Endothelial cell of umbilical vein (primary cell): ENCODE measurements around the gene GNAS-AS1. TPM values are rescaled to one million over a fixed set of nuclear protein-coding genes. Genes with fewer than 3 reads are reported as not detected.

Source experiments
- BruUV-seq: library from RNA; stranded (reverse); fragments of 400-500 nt; replicated peaks from 2 replicates; lab custom pipeline; 2021; lab: Mats Ljungman, UMichigan
- CTCF ChIA-PET: fragments of 300-600, 350-600 bp; sonication (Branson Sonifier 250); formaldehyde crosslinking; loops from one replicate; lab custom pipeline; 2021; ENCODE audit warnings: antibody characterized with exemption, inconsistent platforms; lab: Charles Lee
- POLR2A ChIA-PET: fragments of 300-600, 350-600 bp; sonication (Branson Sonifier 250); formaldehyde crosslinking; loops from one replicate; lab custom pipeline; 2021; ENCODE audit warnings: antibody characterized with exemption, inconsistent platforms; lab: Charles Lee
- DNase-seq: peaks from one replicate; pipeline ENCODE4 v3.0.0-alpha.2; 2011; ENCODE audit warnings: low read depth, low spot score
- FAIRE-seq: peaks from 2 replicates; lab custom pipeline; 2011; peaks lifted over from hg19 to GRCh38; lab: Jason Lieb, UNC
- H2AFZ ChIP-seq: 2 replicates; pipeline ENCODE4 v1.6.0; 2012; ENCODE audit warnings: low read depth, low read length, control low read depth, inconsistent platforms
- H3K27ac ChIP-seq: 2 replicates; pipeline ENCODE4 v1.5.1; 2011; ENCODE audit warnings: low read depth, mild to moderate bottlenecking, control low read depth, low read length, moderate library complexity; ENCODE audit not compliant: insufficient read depth
- H3K27me3 ChIP-seq, 2 experiments: 2 replicates each; pipeline versions ENCODE4 v1.6.0 to v1.6.1; 2011; ENCODE audit warnings: low read length in 2 of 2, mixed read lengths in 1 of 2; ENCODE audit not compliant: control insufficient read depth in 2 of 2, insufficient read depth in 2 of 2
- H3K36me3 ChIP-seq, 2 experiments: 2 replicates in 1 of 2; 3 replicates in 1 of 2; pipeline ENCODE4 v1.5.1; 2011; ENCODE audit warnings: low read length in 2 of 2, mild to moderate bottlenecking in 1 of 2, moderate library complexity in 1 of 2; ENCODE audit not compliant: control insufficient read depth in 2 of 2, insufficient read depth in 2 of 2; ENCODE audit errors: extremely low read depth in 1 of 2
- H3K4me1 ChIP-seq: 3 replicates; pipeline ENCODE4 v1.5.1; 2011; ENCODE audit warnings: mild to moderate bottlenecking, low read length; ENCODE audit not compliant: control insufficient read depth, insufficient read depth; ENCODE audit errors: extremely low read depth
- H3K4me2 ChIP-seq: 2 replicates; pipeline ENCODE4 v1.6.1; 2011; ENCODE audit warnings: low read length, control low read depth, mixed read lengths; ENCODE audit not compliant: insufficient read depth
- H3K4me3 ChIP-seq, 3 experiments: fragments of 200-600 bp in 1 of 3; sonication (generic), shearing (Covaris generic) in 1 of 3; replicated peaks in 1 of 3; 2 replicates each; pipeline ENCODE4 v1.5.1; 2011 to 2016; ENCODE audit warnings: control low read depth in 3 of 3, low read length in 3 of 3, mild to moderate bottlenecking in 2 of 3, inconsistent platforms in 1 of 3, low read depth in 1 of 3, moderate library complexity in 1 of 3; ENCODE audit not compliant: insufficient read depth in 1 of 3
- H3K79me2 ChIP-seq: 2 replicates; pipeline ENCODE4 v1.6.0; 2012; ENCODE audit warnings: low read length, inconsistent platforms; ENCODE audit not compliant: control insufficient read depth, insufficient read depth
- H3K9ac ChIP-seq: replicated peaks from 2 replicates; pipeline ENCODE3; 2011; ENCODE audit warnings: low read length, control low read depth; ENCODE audit not compliant: insufficient read depth; ENCODE audit errors: extremely low read depth
- H3K9me1 ChIP-seq: replicated peaks from 3 replicates; pipeline ENCODE4 v1.6.0; 2011; ENCODE audit warnings: mild to moderate bottlenecking, low read length; ENCODE audit not compliant: control insufficient read depth, insufficient read depth; ENCODE audit errors: extremely low read depth
- H3K9me3 ChIP-seq: replicated peaks from 2 replicates; pipeline ENCODE4 v1.5.1; 2012; ENCODE audit warnings: low read length, inconsistent platforms; ENCODE audit not compliant: control insufficient read depth, insufficient read depth
- H4K20me1 ChIP-seq: replicated peaks from 2 replicates; pipeline ENCODE3; 2011; ENCODE audit warnings: mild to moderate bottlenecking, low read length; ENCODE audit not compliant: control insufficient read depth, insufficient read depth; ENCODE audit errors: extremely low read depth
- CTCF ChIP-seq, 2 donors: IDR thresholded peaks; 1 replicate in 1 of 2; 2 replicates in 1 of 2; pipeline ENCODE4 v1.5.1; 2011; ENCODE audit warnings: low read length in 2 of 2, mild to moderate bottlenecking in 2 of 2, moderate library complexity in 2 of 2, control low read depth in 1 of 2, inconsistent platforms in 1 of 2, low read depth in 1 of 2; ENCODE audit not compliant: insufficient read depth in 1 of 2; ENCODE audit errors: extremely low read depth in 1 of 2
- EZH2 ChIP-seq: IDR thresholded peaks from 2 replicates; pipeline ENCODE4 v1.6.1; 2012; ENCODE audit warnings: borderline replicate concordance, low read depth, mild to moderate bottlenecking, moderate library complexity, low read length, inconsistent platforms; ENCODE audit not compliant: severe bottlenecking
- FOS ChIP-seq: IDR thresholded peaks from 2 replicates; pipeline ENCODE4 v1.6.1; 2011; ENCODE audit warnings: mild to moderate bottlenecking, low read length, moderate library complexity, borderline replicate concordance; ENCODE audit not compliant: insufficient read depth
- GATA2 ChIP-seq: IDR thresholded peaks from 2 replicates; pipeline ENCODE4 v1.7.0; 2011; ENCODE audit warnings: low read depth, mild to moderate bottlenecking, moderate library complexity, mixed read lengths, low read length; ENCODE audit not compliant: insufficient read length, insufficient read depth
- JUN ChIP-seq: IDR thresholded peaks from 2 replicates; pipeline ENCODE4 v1.6.1; 2011; ENCODE audit warnings: borderline replicate concordance, low read depth; ENCODE audit not compliant: insufficient read length, insufficient read depth
- MAX ChIP-seq: IDR thresholded peaks from 2 replicates; pipeline ENCODE4 v1.6.1; 2011; ENCODE audit not compliant: insufficient read depth, insufficient read length
- MYC ChIP-seq: IDR thresholded peaks from one replicate; pipeline ENCODE4 v1.6.1; 2011; ENCODE audit warnings: mild to moderate bottlenecking, low read depth, low read length
- POLR2A ChIP-seq: IDR thresholded peaks from 2 replicates; pipeline ENCODE4 v1.6.1; 2012; ENCODE audit warnings: low read depth, mild to moderate bottlenecking, control low read depth, low read length
- POLR2AphosphoS5 ChIP-seq: IDR thresholded peaks from 2 replicates; pipeline ENCODE4 v1.6.1; 2012; ENCODE audit warnings: low read depth, mild to moderate bottlenecking, control low read depth, low read length, moderate library complexity; ENCODE audit not compliant: insufficient read depth
- dilution Hi-C: fragments of 300-500 bp; cut with MboI; formaldehyde crosslinking; loops from one replicate; pipeline ENCODE4 v1.15.0; 2019; ENCODE audit warnings: low sequenced_read_pairs; ENCODE audit not compliant: extremely low pct_ligation_motif_present
- intact Hi-C: fragments of 100-400 bp; cut with micrococcal nuclease; formaldehyde crosslinking; loops from one replicate; pipeline ENCODE4 v1.10.0; 2022
- polyA plus RNA-seq, 4 experiments: library from polyadenylated mRNA; depleted of rRNA in 3 of 4; stranded (reverse) in 3 of 4; unstranded in 1 of 4; fragments of >200 nt; gene quantifications; 2 replicates each; pipeline versions ENCODE4 v1.2.1 to v1.2.3, GENCODE V29; 2011 to 2012; ENCODE audit warnings: missing spikeins in 1 of 4
- total RNA-seq: library from RNA; stranded (reverse); gene quantifications from 2 replicates; pipeline ENCODE4 v1.2.3, GENCODE V29; 2021

Gene GNAS-AS1
- total and polyA plus RNA-seq, 2 donors (not counting 3 experiments of a cell fraction or from before 2014, with no cell fraction given) = 0.11 to 0.58 TPM

- Histone ChIP-seq H3K36me3 (no peaks in the 10 kb centered on the region), H3K9me3 (no peaks in the 10 kb centered on the region), H3K27ac (no peak overlapping the region), H3K4me1 (no peaks in the 10 kb centered on the region), H2AFZ (no peak overlapping the region), H4K20me1 (no peaks in the 10 kb centered on the region), H3K27me3 (peaks cover 0 to 3% of the 10 kb centered on the region in 2 experiments), H3K79me2 (no peaks in the 10 kb centered on the region), H3K4me2 (no peak overlapping the region), H3K4me3 (no peak overlapping the region), H3K9ac (no peak overlapping the region), H3K9me1 (no peaks in the 10 kb centered on the region)
- FAIRE-seq (no peak), DNase-seq (no peak)
- intact Hi-C loops = no loop called here
- no TSS peak for BruUV-seq
- dilution Hi-C loops = no loop called here
- CTCF ChIA-PET = no interaction called here
- POLR2A ChIA-PET = no interaction called here
- TF ChIP-seq JUN = no peak
- no peak for TF ChIP-seq POLR2AphosphoS5
- no peak for TF ChIP-seq GATA2
- no peak for TF ChIP-seq CTCF (IDR thresholded peaks at IDR 0.05; ENCODE audit: extremely low read depth in 1 of 2, insufficient read depth in 1 of 2, low read depth in 1 of 2, low read length in 2 of 2)
- no peak for TF ChIP-seq MYC
- TF ChIP-seq MAX = no peak
- TF ChIP-seq FOS = no peak
- TF ChIP-seq EZH2 = no peak
- TF ChIP-seq POLR2A = no peak
Observed at GRCh38 chr20:58777657-58778056, 73.0 kb downstream of the GNAS-AS1 start.
